Glutamatergic neuron (in vitro differentiated cells): ENCODE measurements around the gene FAH. TPM values are rescaled to one million over a fixed set of nuclear protein-coding genes. Genes with fewer than 3 reads are reported as not detected.

ENCODE experiments used
- DNase-seq: peaks from one replicate; pipeline ENCODE4 v3.0.0; 2022
- H3K27ac Mint-ChIP-seq: one replicate; pipeline ENCODE4 v1.8.0; 2020; ENCODE audit warnings: mild to moderate bottlenecking, mixed read lengths, inconsistent platforms; ENCODE audit not compliant: unreplicated experiment
- H3K27me3 Mint-ChIP-seq: one replicate; pipeline ENCODE4 v1.8.0; 2020; ENCODE audit warnings: mild to moderate bottlenecking, moderate library complexity, mixed read lengths, inconsistent platforms; ENCODE audit not compliant: unreplicated experiment
- H3K36me3 Mint-ChIP-seq: one replicate; pipeline ENCODE4 v1.8.0; 2020; ENCODE audit warnings: mild to moderate bottlenecking, mixed read lengths, inconsistent platforms; ENCODE audit not compliant: unreplicated experiment
- H3K4me1 Mint-ChIP-seq: one replicate; pipeline ENCODE4 v1.8.0; 2020; ENCODE audit warnings: mild to moderate bottlenecking, low read depth, mixed read lengths, inconsistent platforms; ENCODE audit not compliant: unreplicated experiment
- H3K4me3 Mint-ChIP-seq: one replicate; pipeline ENCODE4 v1.8.0; 2020; ENCODE audit warnings: mild to moderate bottlenecking, mixed read lengths, inconsistent platforms; ENCODE audit not compliant: unreplicated experiment
- H3K9me3 Mint-ChIP-seq: one replicate; pipeline ENCODE4 v1.8.0; 2020; ENCODE audit warnings: mild to moderate bottlenecking, moderate library complexity, mixed read lengths, inconsistent platforms; ENCODE audit not compliant: unreplicated experiment
- total RNA-seq: library from RNA; stranded (reverse); fragmentation: NEBNext Ultra II Directional; extraction: Animal tissue kit (Norgen Biotek cat#: 25700); gene quantifications from one replicate; pipeline ENCODE4 v1.2.1, GENCODE V29; 2021; ENCODE audit not compliant: unreplicated experiment
- TF ChIP-seq, protein P1 (sequence below): fragments of 200-600 bp; sonication (generic); IDR thresholded peaks from one replicate; pipeline ENCODE4 v1.5.0; 2021; ENCODE audit not compliant: partially characterized antibody, unreplicated experiment

FAH gene
- total RNA-seq, 1 donor from 2014 or later: 3.7 TPM

DNA sequence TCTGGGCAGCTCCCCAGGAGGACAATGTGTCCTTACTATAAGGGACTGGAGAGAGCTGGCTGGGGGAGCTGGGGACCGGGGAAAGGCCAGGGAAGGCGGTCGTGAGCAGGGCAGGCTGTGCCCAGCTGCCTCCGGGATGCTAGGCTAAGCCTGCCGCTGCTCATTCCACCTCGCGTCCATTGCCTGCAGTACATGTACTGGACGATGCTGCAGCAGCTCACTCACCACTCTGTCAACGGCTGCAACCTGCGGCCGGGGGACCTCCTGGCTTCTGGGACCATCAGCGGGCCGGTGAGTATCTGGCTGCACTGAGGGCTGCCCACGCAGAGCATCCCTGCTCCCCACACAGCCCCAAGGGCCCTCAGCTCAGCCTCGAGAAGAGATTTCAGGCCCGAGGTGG is 27.1 kb downstream of the FAH start:
- H3K27ac Mint-ChIP-seq: no peak overlapping the region
- no peak for DNase-seq
- TF ChIP-seq, protein P1, sequence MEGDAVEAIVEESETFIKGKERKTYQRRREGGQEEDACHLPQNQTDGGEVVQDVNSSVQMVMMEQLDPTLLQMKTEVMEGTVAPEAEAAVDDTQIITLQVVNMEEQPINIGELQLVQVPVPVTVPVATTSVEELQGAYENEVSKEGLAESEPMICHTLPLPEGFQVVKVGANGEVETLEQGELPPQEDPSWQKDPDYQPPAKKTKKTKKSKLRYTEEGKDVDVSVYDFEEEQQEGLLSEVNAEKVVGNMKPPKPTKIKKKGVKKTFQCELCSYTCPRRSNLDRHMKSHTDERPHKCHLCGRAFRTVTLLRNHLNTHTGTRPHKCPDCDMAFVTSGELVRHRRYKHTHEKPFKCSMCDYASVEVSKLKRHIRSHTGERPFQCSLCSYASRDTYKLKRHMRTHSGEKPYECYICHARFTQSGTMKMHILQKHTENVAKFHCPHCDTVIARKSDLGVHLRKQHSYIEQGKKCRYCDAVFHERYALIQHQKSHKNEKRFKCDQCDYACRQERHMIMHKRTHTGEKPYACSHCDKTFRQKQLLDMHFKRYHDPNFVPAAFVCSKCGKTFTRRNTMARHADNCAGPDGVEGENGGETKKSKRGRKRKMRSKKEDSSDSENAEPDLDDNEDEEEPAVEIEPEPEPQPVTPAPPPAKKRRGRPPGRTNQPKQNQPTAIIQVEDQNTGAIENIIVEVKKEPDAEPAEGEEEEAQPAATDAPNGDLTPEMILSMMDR: no peak
- no peaks in the 10 kb centered on the region for H3K27me3 Mint-ChIP-seq
- peaks cover 16% of the 10 kb centered on the region for H3K4me1 Mint-ChIP-seq
- peaks cover 4% of the 10 kb centered on the region for H3K36me3 Mint-ChIP-seq
- peaks cover 4% of the 10 kb centered on the region for H3K9me3 Mint-ChIP-seq
- H3K4me3 Mint-ChIP-seq: no peak overlapping the region

DNA sequence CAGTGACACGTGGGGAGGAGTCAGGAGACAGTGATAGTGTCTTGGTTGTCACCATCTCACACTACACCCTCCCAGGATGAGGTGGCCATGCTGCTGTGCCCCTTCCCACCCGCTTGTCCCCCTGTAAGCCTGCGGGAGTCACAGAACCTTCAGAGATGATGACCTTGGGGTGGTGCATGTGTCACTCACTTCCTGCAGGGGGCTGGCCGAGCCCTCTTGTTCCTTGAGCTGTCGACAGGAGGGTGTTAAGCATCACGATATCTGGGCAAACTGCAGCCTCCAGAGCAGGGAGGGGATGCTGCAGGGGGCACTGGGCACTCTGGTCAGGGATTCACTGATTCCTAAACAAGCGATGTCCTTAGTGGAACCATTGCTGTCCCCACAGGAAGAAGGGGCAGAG is 27.7 kb downstream of the FAH start:
- no peak for DNase-seq
- H3K27me3 Mint-ChIP-seq: no peaks in the 10 kb centered on the region
- H3K4me1 Mint-ChIP-seq: peaks cover 17% of the 10 kb centered on the region
- no peak overlapping the region for H3K27ac Mint-ChIP-seq
- no peak overlapping the region for H3K4me3 Mint-ChIP-seq
- H3K9me3 Mint-ChIP-seq: peaks cover 4% of the 10 kb centered on the region
- peaks cover 4% of the 10 kb centered on the region for H3K36me3 Mint-ChIP-seq
- TF ChIP-seq, protein P1: peak; percentile 18

DNA sequence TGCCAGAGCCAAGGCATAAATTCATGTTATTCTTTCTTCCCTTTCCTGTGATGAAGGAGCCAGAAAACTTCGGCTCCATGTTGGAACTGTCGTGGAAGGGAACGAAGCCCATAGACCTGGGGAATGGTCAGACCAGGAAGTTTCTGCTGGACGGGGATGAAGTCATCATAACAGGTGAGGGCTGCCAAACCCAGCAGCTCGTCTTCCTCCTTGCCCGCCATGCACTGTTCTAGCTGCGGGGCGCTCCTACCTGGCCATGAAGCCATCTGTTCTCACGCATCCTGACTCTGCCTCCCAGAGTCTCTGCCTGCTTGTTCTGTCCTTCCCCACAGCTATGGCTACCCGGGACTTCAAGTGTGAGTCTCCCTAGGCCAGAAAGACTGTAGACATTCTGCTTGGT is 28.2 kb downstream of the FAH start:
- Mint-ChIP-seq H3K36me3 (peaks cover 4% of the 10 kb centered on the region), H3K27me3 (no peaks in the 10 kb centered on the region), H3K9me3 (peaks cover 5% of the 10 kb centered on the region), H3K27ac (no peak overlapping the region), H3K4me1 (peaks cover 17% of the 10 kb centered on the region), H3K4me3 (no peak overlapping the region)
- TF ChIP-seq, protein P1: no peak
- DNase-seq: no peak

DNA sequence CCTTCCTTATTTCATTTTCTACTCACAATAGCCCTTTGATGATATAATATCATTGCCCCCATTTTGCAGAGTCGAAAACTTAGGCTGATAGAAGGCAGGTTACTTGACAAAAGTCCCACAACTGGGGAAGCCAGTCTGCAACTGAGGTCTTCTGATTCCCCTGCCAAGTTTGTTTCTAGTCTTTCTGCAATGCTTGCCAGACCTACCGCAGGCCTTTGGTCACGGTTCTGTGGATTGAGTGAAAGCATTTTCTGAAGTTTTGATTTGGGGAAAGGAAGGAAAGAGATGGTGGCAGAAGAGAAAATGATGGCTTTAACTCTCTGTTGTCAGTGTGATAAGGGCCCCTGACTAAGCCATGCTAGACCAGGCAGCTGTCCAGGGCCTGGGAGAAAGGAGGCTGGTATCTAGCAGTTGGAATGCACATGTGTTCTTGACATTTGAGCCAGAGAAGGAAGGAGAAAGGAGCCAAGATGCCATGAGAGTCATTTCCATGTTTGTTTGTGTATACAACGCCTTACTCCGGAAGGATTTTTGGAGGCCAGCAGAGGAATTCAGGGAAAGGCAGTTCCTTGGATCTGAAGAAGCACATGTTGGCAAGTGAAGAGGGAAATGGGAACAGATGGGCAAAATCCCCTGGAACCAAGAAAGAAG is 29.9 kb downstream of the FAH start:
- Mint-ChIP-seq H3K9me3 (peaks cover 12% of the 10 kb centered on the region), H3K27me3 (no peaks in the 10 kb centered on the region), H3K4me3 (peak overlapping the region; percentile 3), H3K36me3 (peaks cover 4% of the 10 kb centered on the region), H3K4me1 (peaks cover 23% of the 10 kb centered on the region), H3K27ac (no peak overlapping the region)
- TF ChIP-seq, protein P1: no peak
- no peak for DNase-seq

DNA sequence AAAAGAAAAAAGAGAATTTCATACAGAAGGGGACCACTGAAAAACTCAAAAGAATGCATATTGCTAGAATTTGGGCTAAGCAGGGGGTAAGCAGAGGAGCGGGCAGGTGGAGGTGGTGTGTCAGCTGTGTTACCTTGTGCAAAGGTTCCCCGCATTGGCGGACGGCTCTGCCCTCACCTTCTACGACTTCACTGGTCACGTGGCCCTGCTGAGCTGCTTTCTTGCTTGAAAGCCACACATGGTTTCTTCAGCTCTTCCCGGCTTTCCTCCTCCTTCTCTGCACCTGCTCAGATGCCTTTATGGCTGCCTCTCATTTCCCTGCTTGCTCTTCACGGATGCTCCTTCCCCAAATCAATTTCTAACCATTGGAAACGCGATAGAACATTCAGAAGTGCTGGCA is 30.5 kb downstream of the FAH start:
- Mint-ChIP-seq H3K4me1 (peaks cover 29% of the 10 kb centered on the region), H3K4me3 (peak overlapping the region; percentile 3), H3K27ac (no peak overlapping the region), H3K27me3 (peaks cover under 1% of the 10 kb centered on the region), H3K36me3 (peaks cover 4% of the 10 kb centered on the region), H3K9me3 (peaks cover 15% of the 10 kb centered on the region)
- DNase-seq: no peak
- TF ChIP-seq, protein P1: no peak
